ENCODE measurements around the gene HLA-B. TPM values are rescaled to one million over a fixed set of nuclear protein-coding genes. Genes with fewer than 3 reads are reported as not detected.

Gene HLA-B
- total RNA-seq, 1 experiment from 2014 or later = 68.6 TPM

DNA sequence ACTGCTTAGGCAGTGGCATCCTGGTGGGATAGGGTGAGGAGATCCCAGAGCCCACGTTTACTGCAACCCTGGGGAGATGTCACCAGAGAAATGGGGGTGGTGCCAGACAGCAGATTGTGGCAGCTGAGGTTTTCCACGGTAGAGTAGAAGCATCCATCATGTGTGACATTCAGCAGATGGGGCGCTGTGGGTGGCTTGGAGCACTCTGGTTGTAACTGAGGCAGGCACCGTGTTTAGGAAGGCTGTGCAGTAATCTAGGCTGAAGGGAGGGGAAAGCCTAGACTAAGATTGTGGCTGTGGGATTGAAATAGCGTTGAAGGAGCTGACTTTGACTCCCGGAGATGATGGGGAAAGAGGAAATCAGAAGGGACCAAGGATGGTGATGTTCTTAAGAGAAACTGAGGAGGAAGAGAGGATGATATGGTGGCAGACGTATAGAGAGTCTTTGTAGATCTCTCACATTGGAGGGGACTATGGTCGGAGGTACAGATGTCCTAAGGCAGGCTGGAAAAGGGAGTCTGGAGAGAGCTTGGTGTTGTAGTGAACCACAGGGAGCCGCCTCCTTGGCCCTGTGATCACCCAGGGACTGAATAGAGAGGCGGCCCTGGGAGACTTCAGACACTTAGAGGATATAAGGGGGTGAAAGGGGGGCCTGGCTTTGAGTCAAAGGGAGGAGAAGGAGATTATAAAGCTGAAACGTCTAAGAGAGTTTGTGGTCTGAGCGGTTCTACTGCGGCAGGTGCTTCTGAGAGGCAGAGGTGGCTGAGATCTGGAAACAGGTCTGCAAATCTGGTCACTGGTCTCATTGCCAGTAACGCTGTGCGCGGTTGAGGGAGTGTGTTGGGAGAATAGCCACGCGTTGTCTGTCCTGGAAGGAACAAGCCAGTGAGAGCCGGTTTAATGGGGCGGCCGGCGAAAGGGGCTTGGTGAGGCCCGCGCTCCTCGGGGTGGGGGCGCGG, 45.6 kb upstream of the HLA-B start:
- Histone ChIP-seq H3K79me2 (ENCODE audit: insufficient read depth, low read length) (peaks cover 16% of the 10 kb centered on the region; the same call in 1 of the 2 replicates), H3K4me2 (ENCODE audit: insufficient read depth, insufficient read length, low read length) (peak overlapping the region; percentile 61), H3K23ac (ENCODE audit: insufficient read length, low read depth, low read length) (no peak overlapping the region)

More for the DNA sequence above, 45.6 kb upstream of the HLA-B start:
- Histone ChIP-seq H2BK5ac (ENCODE audit: insufficient read length, low read length) (no peak overlapping the region), H2AK5ac (ENCODE audit: insufficient read length, low read length) (no peak overlapping the region), H3K23me2 (ENCODE audit: insufficient read length, low read depth, low read length, poor library complexity, severe bottlenecking) (peaks cover 15% of the 10 kb centered on the region), H2BK15ac (ENCODE audit: low read depth, low read length) (no peak overlapping the region), H3K56ac (ENCODE audit: insufficient read length, low read depth, low read length) (no peak overlapping the region), H3K27ac (ENCODE audit: insufficient read length, low read depth, low read length) (no peak overlapping the region), H2BK12ac (ENCODE audit: insufficient read length, low read depth, low read length) (no peak overlapping the region), H3K4me1 (ENCODE audit: insufficient read depth, low read length) (peaks cover 5% of the 10 kb centered on the region; the same call in 1 of the 2 replicates), H3K79me1 (ENCODE audit: insufficient read depth, low read depth, low read length, poor library complexity, severe bottlenecking) (no peaks in the 10 kb centered on the region), H3K18ac (ENCODE audit: insufficient read length, low read depth, low read length) (peak overlapping the region; percentile 67), H3K14ac (ENCODE audit: insufficient read depth, low read length) (peak overlapping the region; percentile 72; the same call in 1 of the 2 replicates), H4K91ac (ENCODE audit: insufficient read length, low read depth, low read length) (no peak overlapping the region), H2BK20ac (ENCODE audit: low read depth, low read length, poor library complexity, severe bottlenecking) (no peak overlapping the region), H4K20me1 (ENCODE audit: control insufficient read depth, insufficient read depth, insufficient read length) (no peaks in the 10 kb centered on the region), H2BK120ac (ENCODE audit: low read depth, low read length, poor library complexity, severe bottlenecking) (no peak overlapping the region), H3K9ac (ENCODE audit: extremely low read depth, insufficient read length, low read length) (no peak overlapping the region), H3K27me3 (ENCODE audit: insufficient read depth, low read length) (peaks cover 4% of the 10 kb centered on the region; the same call in 1 of the 2 replicates), H4K5ac (ENCODE audit: insufficient read length, low read depth, low read length) (no peak overlapping the region), H2AFZ (ENCODE audit: low read length) (no peak overlapping the region), H3T11ph (ENCODE audit: low read length) (no peak overlapping the region), H3K4ac (ENCODE audit: low read depth, low read length) (no peak overlapping the region), H4K8ac (replicated peaks; ENCODE audit: insufficient read length, low read depth, low read length) (no peak overlapping the region), H3K9me3 (ENCODE audit: control insufficient read depth, low read depth, low read length) (no peaks in the 10 kb centered on the region)
- peaks cover 37% of the 10 kb centered on the region for H3K27me3 Mint-ChIP-seq (ENCODE audit: low read depth)
- H3K9me3 Mint-ChIP-seq = peaks cover 7 to 16% of the 10 kb centered on the region in 2 experiments
- peaks cover 47 to 50% of the 10 kb centered on the region in 2 experiments for H3K4me1 Mint-ChIP-seq
- DNase-seq = no peak
- peaks cover 2 to 5% (median 3%) of the 10 kb centered on the region in 3 experiments; a peak in 6 of 7 replicates for H3K36me3 Mint-ChIP-seq (ENCODE audit: insufficient read depth in 1 of 3, low read depth in 3 of 3)
- TF ChIP-seq, protein P1, sequence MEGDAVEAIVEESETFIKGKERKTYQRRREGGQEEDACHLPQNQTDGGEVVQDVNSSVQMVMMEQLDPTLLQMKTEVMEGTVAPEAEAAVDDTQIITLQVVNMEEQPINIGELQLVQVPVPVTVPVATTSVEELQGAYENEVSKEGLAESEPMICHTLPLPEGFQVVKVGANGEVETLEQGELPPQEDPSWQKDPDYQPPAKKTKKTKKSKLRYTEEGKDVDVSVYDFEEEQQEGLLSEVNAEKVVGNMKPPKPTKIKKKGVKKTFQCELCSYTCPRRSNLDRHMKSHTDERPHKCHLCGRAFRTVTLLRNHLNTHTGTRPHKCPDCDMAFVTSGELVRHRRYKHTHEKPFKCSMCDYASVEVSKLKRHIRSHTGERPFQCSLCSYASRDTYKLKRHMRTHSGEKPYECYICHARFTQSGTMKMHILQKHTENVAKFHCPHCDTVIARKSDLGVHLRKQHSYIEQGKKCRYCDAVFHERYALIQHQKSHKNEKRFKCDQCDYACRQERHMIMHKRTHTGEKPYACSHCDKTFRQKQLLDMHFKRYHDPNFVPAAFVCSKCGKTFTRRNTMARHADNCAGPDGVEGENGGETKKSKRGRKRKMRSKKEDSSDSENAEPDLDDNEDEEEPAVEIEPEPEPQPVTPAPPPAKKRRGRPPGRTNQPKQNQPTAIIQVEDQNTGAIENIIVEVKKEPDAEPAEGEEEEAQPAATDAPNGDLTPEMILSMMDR (conservative IDR thresholded peaks at IDR 0.05) = no peak
- no CpG with 5 or more reads among the region's 27 CpGs for WGBS (ENCODE audit: extremely low coverage, insufficient read length, low lambda C conversion rate)
- H3K27ac Mint-ChIP-seq = peak overlapping the region in 2 of 3 experiments; percentile 65 to 68; a peak in 3 of 7 replicates
- H3K4me3 Mint-ChIP-seq = peak overlapping the region; percentile 93 to 94
